Spinal cord (tissue), 10 donors: ENCODE measurements around the gene KRTAP9-4. TPM values are rescaled to one million over a fixed set of nuclear protein-coding genes. Genes with fewer than 3 reads are reported as not detected.
"Not testable (repeated sequence)": the region's sequence is repeated elsewhere in the genome, so short reads cannot be mapped to it uniquely, and the experiment has no call there.

Experiments
- DNase-seq, 6 donors: peaks; one replicate each; pipeline versions ENCODE4 v3.0.0 to v3.0.0-alpha.2; 2013 to 2015; ENCODE audit warnings: low spot score in 6 of 6, low read depth in 4 of 6
- H3K27ac ChIP-seq: one replicate; pipeline ENCODE4 v1.5.1; 2013; ENCODE audit warnings: low read depth, low read length, control low read depth
- H3K27me3 ChIP-seq: one replicate; pipeline ENCODE4 v1.6.1; 2013; ENCODE audit warnings: low read length; ENCODE audit not compliant: control insufficient read depth, insufficient read depth
- H3K36me3 ChIP-seq: one replicate; pipeline ENCODE4 v1.6.1; 2013; ENCODE audit warnings: low read length; ENCODE audit not compliant: control insufficient read depth, insufficient read depth
- H3K4me1 ChIP-seq: one replicate; pipeline ENCODE4 v1.6.1; 2013; ENCODE audit warnings: low read length; ENCODE audit not compliant: control insufficient read depth, insufficient read depth
- H3K4me3 ChIP-seq: one replicate; pipeline ENCODE4 v1.5.1; 2013; ENCODE audit warnings: low read depth, low read length, control low read depth
- H3K9me3 ChIP-seq: one replicate; pipeline ENCODE4 v1.6.1; 2013; ENCODE audit warnings: low read length; ENCODE audit not compliant: control insufficient read depth, insufficient read depth
- WGBS: methylation state at CpG from one replicate; pipeline ENCODE4 v1.1.5; 2013; ENCODE audit warnings: missing lambda C conversion rate; ENCODE audit not compliant: insufficient coverage; 5-methylcytosine and 5-hydroxymethylcytosine counted together
- polyA plus RNA-seq, 2 donors: library from polyadenylated mRNA; unstranded; fragments of 120-200 nt; gene quantifications; one replicate each; pipeline ENCODE4 v1.2.1, GENCODE V29; 2013; ENCODE audit not compliant: insufficient read length in 2 of 2
- total RNA-seq, 2 donors: library from RNA; depleted of rRNA in 1 of 2; stranded (reverse); fragments of 120-200 nt in 1 of 2; fragments of >200 nt in 1 of 2; gene quantifications; one replicate each; pipeline versions ENCODE4 v1.2.3 to v1.2.4, GENCODE V29; 2013 to 2014
- donor health status: healthy.

The KRTAP9-4 gene
- total and polyA plus RNA-seq, 4 donors = not detected

DNA sequence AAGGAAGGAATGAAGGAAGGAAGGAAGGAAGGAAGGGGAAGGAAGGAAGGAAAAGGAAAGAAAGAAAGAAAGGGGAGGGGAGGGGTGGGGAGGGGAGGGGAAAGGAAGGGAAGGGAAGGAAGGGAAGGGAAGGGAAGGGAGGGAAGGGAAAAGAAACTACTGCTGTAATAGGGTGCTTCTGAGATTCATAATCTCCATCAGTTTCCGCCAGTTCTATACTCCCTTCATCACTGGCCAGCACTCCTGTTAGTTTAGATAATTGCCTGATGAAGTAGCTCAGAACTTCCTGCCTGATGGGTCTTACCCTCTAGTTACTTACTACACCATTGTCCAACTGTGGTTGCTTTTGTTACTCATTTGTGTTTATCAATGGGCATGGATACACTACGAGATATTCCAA, 13.7 kb downstream of the KRTAP9-4 start:
- H3K27ac ChIP-seq = no peak overlapping the region
- H3K9me3 ChIP-seq = no peaks in the 10 kb centered on the region
- no peaks in the 10 kb centered on the region for H3K36me3 ChIP-seq
- no peak overlapping the region for H3K4me3 ChIP-seq
- peak in 1 of 6 donors; percentile 0 for DNase-seq
- 100% methylated on average over 1 of the region's 2 CpGs for WGBS
- H3K4me1 ChIP-seq = no peaks in the 10 kb centered on the region
- H3K27me3 ChIP-seq = no peaks in the 10 kb centered on the region

- Histone ChIP-seq H3K4me3 (no peak overlapping the region), H3K4me1 (no peaks in the 10 kb centered on the region)
- WGBS = no CpG with 5 or more reads among the region's 3 CpGs
Measured at GRCh38 chr17:41264599-41264998, 15.1 kb downstream of the KRTAP9-4 start.

GRCh38 chr17:41265078-41265477, 15.6 kb downstream of the KRTAP9-4 start, which contains the start of gene KRTAP9-6:
Gene KRTAP9-6 (plus strand): TSS chr17:41265378. CDS start chr17:41265378, 0 bp downstream.
- Histone ChIP-seq H3K27ac (no peak within 1 kb of the TSS), H3K4me1 (no peaks in the 10 kb centered on the region), H3K9me3 (no peaks in the 10 kb centered on the region), H3K4me3 (no peak within 1 kb of the TSS), H3K27me3 (no peaks in the 10 kb centered on the region), H3K36me3 (no peaks in the 10 kb centered on the region)
- WGBS = no CpG with 5 or more reads among the region's 2 CpGs
- peak in 1 of 6 donors; percentile 0 for DNase-seq

More at GRCh38 chr17:41264599-41264998, 15.1 kb downstream of the KRTAP9-4 start:
- peak in 1 of 6 donors; percentile 0 for DNase-seq
- H3K36me3 ChIP-seq = no peaks in the 10 kb centered on the region
- no peak overlapping the region for H3K27ac ChIP-seq
- H3K9me3 ChIP-seq = no peaks in the 10 kb centered on the region
- H3K27me3 ChIP-seq = no peaks in the 10 kb centered on the region

DNA sequence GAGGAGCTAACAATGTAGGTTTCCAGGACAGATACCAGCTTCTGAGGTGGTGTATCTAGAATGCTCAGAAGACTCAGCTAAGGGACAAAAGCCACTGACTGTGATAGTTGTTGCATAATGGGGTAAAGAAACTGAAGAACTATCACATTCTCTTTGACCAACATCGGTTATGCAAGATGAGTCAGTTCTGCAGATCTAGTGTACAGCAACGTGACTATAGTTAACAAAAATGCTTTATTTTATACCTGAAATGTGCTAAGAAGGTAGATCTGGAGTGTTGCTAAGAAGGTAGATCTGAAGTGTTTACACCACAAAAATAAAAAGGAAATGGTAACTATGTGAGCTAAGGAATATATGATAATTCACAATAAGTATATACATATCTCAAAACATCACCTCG, 18.2 kb downstream of the KRTAP9-4 start:
- H3K4me1 ChIP-seq = no peaks in the 10 kb centered on the region
- no peak overlapping the region for H3K4me3 ChIP-seq
- no peaks in the 10 kb centered on the region for H3K27me3 ChIP-seq
- H3K27ac ChIP-seq = no peak overlapping the region
- no peaks in the 10 kb centered on the region for H3K36me3 ChIP-seq
- WGBS = 100% methylated on average over 2 of the region's 3 CpGs
- DNase-seq = no peak
- H3K9me3 ChIP-seq = no peaks in the 10 kb centered on the region

GRCh38 chr17:41271323-41271722, 21.8 kb downstream of the KRTAP9-4 start:
- H3K9me3 ChIP-seq, H3K27ac ChIP-seq, H3K36me3 ChIP-seq, H3K4me3 ChIP-seq, H3K27me3 ChIP-seq, H3K4me1 ChIP-seq, DNase-seq: not testable (repeated sequence)
- WGBS = 62% methylated on average over 1 of the region's 1 CpG

GRCh38 chr17:41271858-41272257, 22.4 kb downstream of the KRTAP9-4 start:
- H3K4me3 ChIP-seq = no peak overlapping the region
- H3K27ac ChIP-seq = no peak overlapping the region
- no peaks in the 10 kb centered on the region for H3K36me3 ChIP-seq
- DNase-seq = no peak
- 80% methylated on average over 1 of the region's 1 CpG for WGBS
- H3K27me3 ChIP-seq = no peaks in the 10 kb centered on the region
- H3K9me3 ChIP-seq = no peaks in the 10 kb centered on the region
- H3K4me1 ChIP-seq = no peaks in the 10 kb centered on the region

DNA sequence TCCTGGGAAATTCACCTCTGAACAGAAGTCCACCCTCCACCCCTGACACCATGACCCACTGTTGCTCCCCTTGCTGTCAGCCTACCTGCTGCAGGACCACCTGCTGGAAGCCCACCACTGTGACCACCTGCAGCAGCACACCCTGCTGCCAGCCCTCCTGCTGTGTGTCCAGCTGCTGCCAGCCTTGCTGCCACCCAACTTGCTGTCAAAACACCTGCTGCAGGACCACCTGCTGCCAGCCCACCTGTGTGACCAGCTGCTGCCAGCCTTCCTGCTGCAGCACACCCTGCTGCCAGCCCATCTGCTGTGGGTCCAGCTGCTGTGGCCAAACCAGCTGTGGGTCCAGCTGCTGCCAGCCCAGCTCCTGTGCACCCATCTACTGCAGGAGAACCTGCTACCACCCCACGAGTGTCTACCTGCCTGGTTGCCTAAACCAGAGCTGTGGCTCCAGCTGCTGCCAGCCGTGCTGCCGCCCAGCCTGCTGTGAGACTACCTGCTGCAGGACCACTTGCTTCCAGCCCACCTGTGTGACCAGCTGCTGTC, 26.2 kb downstream of the KRTAP9-4 start, which contains the start of gene KRTAP9-7:
TSS of gene KRTAP9-7 (plus strand) at position 51 of the 543 bp plus-strand sequence. CDS start at position 51, 0 bp downstream.
- H3K4me3 ChIP-seq, H3K27me3 ChIP-seq, H3K27ac ChIP-seq, H3K36me3 ChIP-seq, H3K9me3 ChIP-seq, DNase-seq, H3K4me1 ChIP-seq: not testable (repeated sequence)
- 81% methylated on average over 3 of the region's 3 CpGs for WGBS

DNA sequence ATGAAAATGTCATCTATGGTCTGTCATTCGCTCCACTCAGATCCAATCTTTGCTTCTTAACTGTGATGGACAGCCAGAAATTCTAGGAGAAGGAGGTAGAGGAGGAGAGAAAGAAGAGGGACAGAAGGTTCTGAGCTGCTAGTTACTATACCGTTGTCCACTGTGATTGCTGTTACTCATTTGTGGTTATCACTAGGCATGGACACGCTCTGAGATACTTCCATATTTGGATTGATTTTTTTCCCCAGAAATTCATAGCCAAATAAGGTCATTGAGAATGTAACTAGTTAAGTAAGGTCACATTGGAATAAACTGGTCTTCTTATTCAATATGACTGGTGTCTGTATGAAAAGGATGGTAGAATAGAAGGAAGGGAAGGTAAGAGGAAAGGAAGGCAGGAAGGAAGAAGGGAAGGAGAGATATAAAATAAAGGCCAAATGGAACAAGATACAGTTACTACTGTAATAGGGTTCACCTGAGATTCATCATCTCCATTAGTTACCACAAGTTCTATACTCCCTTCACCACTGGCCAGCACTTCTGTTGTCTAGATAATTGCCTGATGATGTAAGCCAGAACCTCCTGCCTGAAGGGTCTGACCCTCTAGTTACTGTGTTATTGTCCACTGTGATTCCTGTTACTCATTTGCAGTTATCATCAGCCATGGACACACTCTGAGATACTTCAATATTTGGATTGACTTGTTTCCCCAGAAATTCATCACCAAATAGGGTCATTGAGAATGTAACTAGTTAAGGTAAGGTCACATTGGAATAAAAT, 28.9 kb downstream of the KRTAP9-4 start:
- no peaks in the 10 kb centered on the region for H3K9me3 ChIP-seq
- no peaks in the 10 kb centered on the region for H3K4me1 ChIP-seq
- H3K27ac ChIP-seq = no peak overlapping the region
- H3K27me3 ChIP-seq = no peaks in the 10 kb centered on the region
- DNase-seq = peak in 1 of 6 donors; percentile 0
- 100% methylated on average over 1 of the region's 3 CpGs for WGBS
- no peaks in the 10 kb centered on the region for H3K36me3 ChIP-seq
- no peak overlapping the region for H3K4me3 ChIP-seq

GRCh38 chr17:41284043-41284442, 34.6 kb downstream of the KRTAP9-4 start:
- H3K36me3 ChIP-seq = no peaks in the 10 kb centered on the region
- 80% methylated on average over 1 of the region's 3 CpGs for WGBS
- DNase-seq = peak in 1 of 6 donors; percentile 6

DNA sequence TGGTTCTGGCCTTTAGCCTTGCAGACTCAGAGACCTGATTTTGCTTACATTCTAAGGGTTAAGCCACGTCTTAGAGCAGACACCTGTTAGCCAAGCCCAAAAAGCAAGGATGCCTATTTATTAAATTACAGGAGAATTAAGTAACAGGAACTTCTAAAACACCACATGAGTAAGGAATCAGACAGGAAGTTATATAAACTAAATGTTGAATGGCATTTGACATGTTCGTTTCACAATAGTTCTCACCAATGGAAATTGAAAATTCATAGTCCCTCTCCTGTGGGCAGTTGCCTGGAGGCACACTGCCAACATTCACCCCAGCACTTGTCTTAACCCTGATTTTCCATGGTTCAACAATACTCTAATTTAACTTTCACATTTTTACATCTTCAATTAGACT, 35.1 kb downstream of the KRTAP9-4 start:
- no CpG with 5 or more reads among the region's 2 CpGs for WGBS

More at GRCh38 chr17:41284043-41284442, 34.6 kb downstream of the KRTAP9-4 start:
- Histone ChIP-seq H3K27me3 (no peaks in the 10 kb centered on the region), H3K4me1 (no peaks in the 10 kb centered on the region), H3K9me3 (no peaks in the 10 kb centered on the region), H3K27ac (no peak overlapping the region), H3K4me3 (no peak overlapping the region)

More for the DNA sequence above, 35.1 kb downstream of the KRTAP9-4 start:
- Histone ChIP-seq H3K27me3 (no peaks in the 10 kb centered on the region), H3K9me3 (no peaks in the 10 kb centered on the region), H3K4me1 (no peaks in the 10 kb centered on the region), H3K27ac (no peak overlapping the region), H3K4me3 (no peak overlapping the region), H3K36me3 (no peaks in the 10 kb centered on the region)
- peak in 1 of 6 donors; percentile 0 for DNase-seq
